Nephron progenitor cell (in vitro differentiated cells): Measurements from ENCODE around the gene MYO1E.

Source experiments
- DNase-seq: peaks from one replicate; pipeline ENCODE4 v3.0.0; 2021
- H3K27ac Mint-ChIP-seq: 2 replicates; pipeline ENCODE4 v1.8.0; 2021; ENCODE audit warnings: mild to moderate bottlenecking, moderate library complexity, mixed read lengths
- H3K27me3 Mint-ChIP-seq: 2 replicates; pipeline ENCODE4 v1.8.0; 2021; ENCODE audit warnings: mild to moderate bottlenecking, low read depth, mixed read lengths; ENCODE audit not compliant: poor library complexity
- H3K36me3 Mint-ChIP-seq: 2 replicates; pipeline ENCODE4 v1.8.0; 2021; ENCODE audit warnings: low read depth, mixed read lengths
- H3K4me1 Mint-ChIP-seq: 2 replicates; pipeline ENCODE4 v1.8.0; 2021; ENCODE audit warnings: mixed read lengths
- H3K4me3 Mint-ChIP-seq: 2 replicates; pipeline ENCODE4 v1.8.0; 2021; ENCODE audit warnings: mild to moderate bottlenecking, moderate library complexity, mixed read lengths
- H3K9me3 Mint-ChIP-seq: 2 replicates; pipeline ENCODE4 v1.8.0; 2021; ENCODE audit warnings: mild to moderate bottlenecking, moderate library complexity, mixed read lengths
- CTCF ChIP-seq: fragments of 200-600 bp; sonication (generic); IDR thresholded peaks from 2 replicates; pipeline ENCODE4 v1.5.0; 2021; ENCODE audit warnings: antibody characterized with exemption

The MYO1E gene

GRCh38 chr15:59278120-59278519 lies 94.6 kb downstream of the MYO1E start:
- Mint-ChIP-seq H3K9me3 (no peaks in the 10 kb centered on the region), H3K27ac (no peak overlapping the region), H3K4me1 (no peaks in the 10 kb centered on the region), H3K4me3 (no peak overlapping the region), H3K36me3 (no peaks in the 10 kb centered on the region), H3K27me3 (peaks cover 1% of the 10 kb centered on the region)
- no peak for DNase-seq
- TF ChIP-seq CTCF: no peak

GRCh38 chr15:59276225-59277178 lies 96.2 kb downstream of the MYO1E start:
- DNase-seq: no peak
- peaks cover 3% of the 10 kb centered on the region for H3K27me3 Mint-ChIP-seq
- TF ChIP-seq CTCF: no peak
- H3K9me3 Mint-ChIP-seq: no peaks in the 10 kb centered on the region
- H3K4me3 Mint-ChIP-seq: no peak overlapping the region
- H3K36me3 Mint-ChIP-seq: no peaks in the 10 kb centered on the region
- no peaks in the 10 kb centered on the region for H3K4me1 Mint-ChIP-seq
- H3K27ac Mint-ChIP-seq: no peak overlapping the region

- no peak overlapping the region for H3K4me3 Mint-ChIP-seq
- peaks cover 3% of the 10 kb centered on the region for H3K27me3 Mint-ChIP-seq
Measured at GRCh38 chr15:59274126-59274970, 98.3 kb downstream of the MYO1E start.

GRCh38 chr15:59273234-59273633 lies 99.4 kb downstream of the MYO1E start:
- H3K4me1 Mint-ChIP-seq: no peaks in the 10 kb centered on the region
- H3K27ac Mint-ChIP-seq: no peak overlapping the region
- DNase-seq: no peak
- H3K4me3 Mint-ChIP-seq: no peak overlapping the region
- H3K9me3 Mint-ChIP-seq: no peaks in the 10 kb centered on the region
- H3K36me3 Mint-ChIP-seq: no peaks in the 10 kb centered on the region
- no peak for TF ChIP-seq CTCF
- peaks cover 3% of the 10 kb centered on the region for H3K27me3 Mint-ChIP-seq

More at GRCh38 chr15:59274126-59274970, 98.3 kb downstream of the MYO1E start:
- Mint-ChIP-seq H3K9me3 (no peaks in the 10 kb centered on the region), H3K27ac (no peak overlapping the region), H3K36me3 (no peaks in the 10 kb centered on the region), H3K4me1 (no peaks in the 10 kb centered on the region)
- no peak for TF ChIP-seq CTCF
- DNase-seq: no peak

- DNase-seq: no peak
- TF ChIP-seq CTCF: no peak
- Mint-ChIP-seq H3K4me1 (no peaks in the 10 kb centered on the region), H3K9me3 (no peaks in the 10 kb centered on the region), H3K4me3 (no peak overlapping the region), H3K36me3 (no peaks in the 10 kb centered on the region), H3K27me3 (peaks cover 3% of the 10 kb centered on the region), H3K27ac (no peak overlapping the region)
Measured at GRCh38 chr15:59271595-59272201, 101.0 kb downstream of the MYO1E start.
